ENCODE data around the gene CXCR1. TPM values are rescaled to one million over a fixed set of nuclear protein-coding genes. Genes with fewer than 3 reads are reported as not detected.
"Not testable (repeated sequence)": the region's sequence is repeated elsewhere in the genome, so short reads cannot be mapped to it uniquely, and the experiment has no call there.

Gene CXCR1
- total RNA-seq, 1 donor from 2014 or later = 0.69 TPM

- intact Hi-C loops (cut with micrococcal nuclease) = no loop called here
- DNase-seq = no peak
- ATAC-seq = peak; percentile 82
Measured at GRCh38 chr2:218125095-218125494, 41.7 kb downstream of the CXCR1 start.

GRCh38 chr2:218123986-218124385 is 42.8 kb downstream of the CXCR1 start:
- intact Hi-C loops (cut with micrococcal nuclease) = no loop called here
- DNase-seq (no peak), ATAC-seq (no peak)

GRCh38 chr2:218122286-218122685 is 44.5 kb downstream of the CXCR1 start:
- ATAC-seq; intact Hi-C loops (cut with micrococcal nuclease): not testable (repeated sequence)

GRCh38 chr2:218121789-218122188 is 45.0 kb downstream of the CXCR1 start:
- intact Hi-C loops (cut with micrococcal nuclease); DNase-seq; ATAC-seq: not testable (repeated sequence)

More at GRCh38 chr2:218122286-218122685, 44.5 kb downstream of the CXCR1 start:
- DNase-seq = not testable (repeated sequence)

Other genes with a start within 250 kb of the CXCR1 start
- gene TNS1, start 164.0 kb downstream of the CXCR1 start, total RNA-seq = 783 TPM
- gene RUFY4, start 97.7 kb downstream of the CXCR1 start, total RNA-seq = not detected
- 1.1 TPM for gene CXCR2, start 40.9 kb downstream of the CXCR1 start, total RNA-seq
- gene ARPC2, start 50.2 kb upstream of the CXCR1 start, total RNA-seq = 139 TPM
- 0.67 TPM for gene GPBAR1, start 94.1 kb upstream of the CXCR1 start, total RNA-seq
- 47.7 TPM for gene AAMP, start 103.2 kb upstream of the CXCR1 start, total RNA-seq
- 67.1 TPM for gene PNKD, start 103.6 kb upstream of the CXCR1 start, total RNA-seq
- gene TMBIM1, start 125.5 kb upstream of the CXCR1 start, total RNA-seq = 109 TPM
- gene CATIP, start 189.9 kb upstream of the CXCR1 start, total RNA-seq = not detected
- 4.5 TPM for gene SLC11A1, start 215.3 kb upstream of the CXCR1 start, total RNA-seq
- gene CTDSP1, start 232.9 kb upstream of the CXCR1 start, total RNA-seq = 113 TPM

Measured in left ventricle myocardium superior (tissue), 1 donor.